Activated naive CD8-positive, alpha-beta T cell treated with anti-CD3 and anti-CD28 coated beads, Interleukin-2, amount 10 ng/mL, durations not matched to agents 7 days and 5 days (primary cell): ENCODE results near the gene LTF. TPM values are rescaled to one million over a fixed set of nuclear protein-coding genes. Genes with fewer than 3 reads are reported as not detected.

ENCODE experiments used
- ATAC-seq: fragments of 150-1000 bp; cut with Tn5 transposase; one replicate; pipeline ENCODE4 v1.10.0; 2021; ENCODE audit warnings: low read depth, moderate library complexity
- POLR2A ChIA-PET: fragments of 350-600 bp; sonication (Branson Sonifier 250); formaldehyde crosslinking; loops from one replicate; lab custom pipeline; 2021; ENCODE audit warnings: antibody characterized with exemption; lab: Charles Lee
- DNase-seq: peaks from one replicate; pipeline ENCODE4 v3.0.0; 2021
- H3K27ac Mint-ChIP-seq: one replicate; pipeline ENCODE4 v1.8.0; 2022; ENCODE audit warnings: mild to moderate bottlenecking, mixed read lengths
- H3K27me3 Mint-ChIP-seq: one replicate; pipeline ENCODE4 v1.8.0; 2022; ENCODE audit warnings: mild to moderate bottlenecking, moderate library complexity, mixed read lengths
- H3K36me3 Mint-ChIP-seq: one replicate; pipeline ENCODE4 v1.8.0; 2021; ENCODE audit warnings: mild to moderate bottlenecking, mixed read lengths
- H3K4me1 Mint-ChIP-seq: one replicate; pipeline ENCODE4 v1.8.0; 2021; ENCODE audit warnings: mixed read lengths
- H3K4me3 Mint-ChIP-seq: one replicate; pipeline ENCODE4 v1.8.0; 2022; ENCODE audit warnings: mild to moderate bottlenecking, moderate library complexity, mixed read lengths
- H3K9me3 Mint-ChIP-seq: one replicate; pipeline ENCODE4 v1.8.0; 2021; ENCODE audit warnings: mixed read lengths
- total RNA-seq, 2 experiments: library from RNA; stranded (reverse); gene quantifications; one replicate each; pipeline ENCODE4 v1.2.3, GENCODE V29; 2021

LTF gene
- total RNA-seq, 2 experiments from 2014 or later = not detected

DNA sequence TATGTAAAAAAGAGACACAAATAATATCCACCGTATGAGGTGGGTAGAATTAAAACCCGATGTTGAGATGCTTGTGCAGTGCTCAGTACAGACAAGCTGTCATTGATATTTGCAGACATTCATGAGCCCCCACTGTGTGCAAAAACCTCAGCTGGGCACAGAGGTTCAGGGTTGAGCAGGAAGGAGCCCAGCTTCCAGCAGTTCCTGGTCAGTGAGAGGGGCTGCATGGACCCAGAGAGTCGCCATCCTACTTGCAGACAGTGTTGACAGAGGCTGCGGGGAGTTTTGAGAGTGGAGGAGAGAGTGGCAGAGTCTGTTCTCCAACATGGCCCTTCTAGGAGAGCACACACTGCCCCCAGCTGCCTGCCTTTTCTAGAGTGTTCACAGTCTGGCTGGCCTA, 6.1 kb upstream of the LTF start:
- no peaks in the 10 kb centered on the region for H3K4me1 Mint-ChIP-seq
- ATAC-seq (peak; percentile 30), DNase-seq (no peak)
- peaks cover 57% of the 10 kb centered on the region for H3K27me3 Mint-ChIP-seq
- POLR2A ChIA-PET = no interaction called here
- H3K9me3 Mint-ChIP-seq = peaks cover 10% of the 10 kb centered on the region
- peaks cover 2% of the 10 kb centered on the region for H3K36me3 Mint-ChIP-seq
- H3K27ac Mint-ChIP-seq = no peak overlapping the region
- no peak overlapping the region for H3K4me3 Mint-ChIP-seq

DNA sequence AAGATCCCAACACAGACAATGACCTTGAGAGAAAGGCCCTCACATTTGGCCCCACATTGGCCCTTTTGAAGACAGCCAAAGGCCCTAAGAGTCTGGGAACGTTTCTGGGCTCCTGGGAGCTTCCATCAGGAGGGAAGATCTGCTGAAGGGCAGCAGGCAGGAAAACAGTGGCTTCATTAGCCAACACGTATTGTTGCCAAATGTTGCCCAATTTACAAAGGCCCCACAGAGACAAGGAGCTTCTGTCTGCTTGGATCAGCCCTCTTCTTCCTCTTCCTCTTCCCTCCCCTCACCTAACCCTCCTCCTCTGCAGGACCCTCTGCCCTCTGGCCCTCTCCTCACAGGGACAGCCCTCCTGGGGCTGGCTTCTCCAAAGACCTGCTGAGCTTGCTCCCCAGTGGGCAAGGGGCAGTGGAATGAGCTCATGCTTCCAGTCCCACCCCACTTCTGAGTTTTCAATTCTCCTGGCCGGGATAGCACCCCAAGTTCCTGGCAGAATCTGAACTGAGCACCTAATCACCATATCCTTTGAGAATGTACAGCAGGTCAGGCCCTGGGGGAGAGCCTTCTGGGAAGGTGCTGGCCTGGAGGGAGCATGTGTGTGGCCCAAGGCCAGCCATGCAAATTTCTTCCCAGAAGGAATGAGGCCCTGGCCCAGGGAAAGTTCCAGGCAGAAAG, 5.1 kb upstream of the LTF start:
- Mint-ChIP-seq H3K9me3 (peaks cover 6% of the 10 kb centered on the region), H3K36me3 (no peaks in the 10 kb centered on the region), H3K27me3 (peaks cover 57% of the 10 kb centered on the region), H3K4me1 (no peaks in the 10 kb centered on the region), H3K4me3 (no peak overlapping the region), H3K27ac (no peak overlapping the region)
- POLR2A ChIA-PET = no interaction called here
- no peak for DNase-seq
- no peak for ATAC-seq

DNA sequence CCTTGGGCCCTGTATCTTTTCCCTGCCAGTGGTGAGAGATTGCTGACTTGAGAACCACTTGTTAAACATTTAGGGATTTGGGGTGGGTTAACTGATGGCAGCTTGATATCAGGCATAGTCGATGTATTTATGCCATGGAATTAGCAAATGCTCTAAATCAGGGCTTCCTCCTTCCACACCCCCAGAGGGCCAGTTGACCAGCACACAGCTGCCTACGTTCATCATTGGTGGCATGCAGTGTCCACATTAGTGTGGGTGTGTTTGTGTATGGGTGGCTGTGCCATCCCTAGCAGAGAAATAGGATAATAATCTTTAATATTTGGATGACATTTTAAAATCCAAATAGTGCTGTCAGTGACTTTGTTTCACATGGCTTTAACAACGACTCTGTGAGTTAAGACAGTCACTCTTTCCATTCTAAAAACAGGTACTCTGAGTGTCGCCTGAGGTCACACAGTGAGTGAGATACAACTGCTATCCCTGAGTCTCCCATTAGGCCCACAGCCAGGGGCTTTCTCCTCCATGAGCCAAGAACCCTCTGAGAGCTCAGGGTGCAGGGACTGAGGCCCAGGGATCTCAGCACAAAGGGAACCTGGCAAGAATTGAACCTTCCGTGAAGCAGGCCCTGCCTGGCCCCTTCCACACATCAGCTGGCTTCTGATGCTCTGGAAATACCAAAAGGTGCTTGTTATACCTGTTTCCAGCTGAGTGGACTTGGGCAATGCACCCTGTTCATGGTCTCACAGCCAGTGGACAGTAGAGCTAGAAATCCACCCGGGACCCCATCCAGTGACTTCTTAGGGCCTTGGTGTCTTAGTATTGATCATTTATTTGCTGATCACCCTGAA, 4.3 kb upstream of the LTF start:
- Mint-ChIP-seq H3K4me1 (no peaks in the 10 kb centered on the region), H3K36me3 (no peaks in the 10 kb centered on the region), H3K4me3 (no peak overlapping the region), H3K27me3 (peaks cover 56% of the 10 kb centered on the region), H3K9me3 (peaks cover 2% of the 10 kb centered on the region), H3K27ac (no peak overlapping the region)
- ATAC-seq (no peak), DNase-seq (no peak)
- POLR2A ChIA-PET = no interaction called here

DNA sequence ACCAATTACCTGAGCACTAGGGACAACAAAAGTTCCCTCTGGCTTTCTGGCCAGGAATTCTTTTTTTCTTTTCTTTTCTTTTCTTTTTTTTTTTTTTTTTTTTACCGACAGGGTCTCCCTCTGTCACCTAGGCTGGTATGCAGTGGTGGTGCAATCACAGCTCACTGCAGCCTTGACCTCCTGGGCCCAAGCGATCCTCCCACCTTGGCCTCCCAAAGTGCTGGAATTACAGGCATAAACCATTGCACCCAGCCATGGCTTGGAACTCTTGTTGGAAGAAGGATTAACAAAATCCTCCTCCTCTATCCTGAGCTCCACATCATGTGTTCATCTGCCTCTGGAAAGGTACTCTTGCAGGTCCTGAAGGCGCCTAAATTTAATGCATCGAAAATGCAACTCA, 2.9 kb upstream of the LTF start:
- no peak for ATAC-seq
- Mint-ChIP-seq H3K27me3 (peaks cover 55% of the 10 kb centered on the region), H3K9me3 (no peaks in the 10 kb centered on the region), H3K36me3 (no peaks in the 10 kb centered on the region), H3K27ac (no peak overlapping the region), H3K4me1 (peaks cover 2% of the 10 kb centered on the region), H3K4me3 (no peak overlapping the region)
- POLR2A ChIA-PET = no interaction called here
- no peak for DNase-seq

DNA sequence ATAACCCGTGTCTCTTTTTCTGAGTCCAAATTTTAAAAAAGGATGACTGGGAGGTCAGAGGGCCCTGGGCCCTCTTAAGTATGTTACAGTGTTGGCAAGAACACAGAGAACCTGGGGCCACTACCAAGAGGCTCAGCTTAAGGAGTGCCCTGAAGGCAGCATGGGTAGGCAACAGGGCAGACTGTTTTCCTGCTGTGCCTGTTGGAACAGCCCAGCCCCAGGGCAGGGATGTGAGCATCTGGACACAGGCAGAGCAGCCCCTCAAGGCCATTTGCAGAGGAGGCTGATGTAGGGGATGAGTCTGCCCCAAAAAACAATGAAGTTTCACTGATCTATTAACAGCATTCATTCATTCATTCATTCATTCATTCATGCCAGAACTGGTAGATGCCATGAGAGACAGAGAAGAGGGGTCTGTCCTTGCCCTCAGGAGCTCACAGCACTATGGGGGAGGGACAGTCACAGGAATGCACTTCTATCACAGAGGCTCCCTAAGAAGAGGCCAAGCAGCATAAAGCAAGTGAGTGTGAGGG, 2.2 kb upstream of the LTF start:
- Mint-ChIP-seq H3K4me3 (no peak overlapping the region), H3K36me3 (no peaks in the 10 kb centered on the region), H3K27me3 (peaks cover 56% of the 10 kb centered on the region), H3K27ac (no peak overlapping the region), H3K4me1 (peaks cover 2% of the 10 kb centered on the region), H3K9me3 (no peaks in the 10 kb centered on the region)
- DNase-seq (no peak), ATAC-seq (no peak)
- POLR2A ChIA-PET = no interaction called here

DNA sequence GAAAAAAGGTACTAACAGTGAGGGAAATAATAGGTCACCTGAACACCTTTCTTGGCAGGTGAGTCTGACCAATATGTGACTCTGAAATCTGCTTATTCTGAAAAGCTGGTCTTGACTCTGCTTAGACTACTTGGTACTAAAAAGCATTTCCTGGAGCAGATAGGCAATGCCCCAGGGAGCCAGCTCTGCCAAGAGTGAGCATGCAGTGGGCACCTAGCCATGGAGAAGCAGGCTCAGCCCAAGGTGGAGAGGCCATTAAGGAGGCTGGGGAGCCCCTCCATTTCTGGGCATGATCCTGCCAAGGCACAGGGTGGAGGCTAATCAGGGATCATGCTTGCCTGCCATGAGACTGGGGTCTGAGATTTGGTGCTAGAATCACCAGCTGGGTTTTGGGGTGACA, 1.6 kb upstream of the LTF start:
- no peaks in the 10 kb centered on the region for H3K9me3 Mint-ChIP-seq
- no peak overlapping the region for H3K4me3 Mint-ChIP-seq
- ATAC-seq = no peak
- H3K36me3 Mint-ChIP-seq = no peaks in the 10 kb centered on the region
- DNase-seq = no peak
- H3K27me3 Mint-ChIP-seq = peaks cover 61% of the 10 kb centered on the region
- POLR2A ChIA-PET = no interaction called here
- H3K4me1 Mint-ChIP-seq = peaks cover 2% of the 10 kb centered on the region
- H3K27ac Mint-ChIP-seq = no peak overlapping the region

DNA sequence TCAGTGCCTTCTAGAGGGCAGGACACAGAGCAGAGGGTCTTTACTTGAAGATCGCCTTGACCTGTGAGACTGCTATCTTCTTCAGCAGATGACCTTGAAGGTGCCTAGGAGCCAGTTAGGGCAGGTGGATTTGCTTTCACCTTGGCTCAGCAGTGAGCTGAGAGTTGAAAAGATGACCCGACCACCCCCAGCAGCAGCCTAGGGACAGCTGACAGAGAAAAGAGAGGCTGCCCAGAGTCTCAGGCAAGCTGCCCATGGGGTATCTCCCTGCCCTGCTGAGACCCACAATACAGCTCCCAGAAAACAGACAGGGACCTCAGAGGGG, 453 bp upstream of the LTF start:
- no peaks in the 10 kb centered on the region for H3K36me3 Mint-ChIP-seq
- ATAC-seq (no peak), DNase-seq (no peak)
- H3K9me3 Mint-ChIP-seq = no peaks in the 10 kb centered on the region
- H3K4me1 Mint-ChIP-seq = peaks cover 2% of the 10 kb centered on the region
- H3K4me3 Mint-ChIP-seq = no peak overlapping the region
- POLR2A ChIA-PET = no interaction called here
- no peak overlapping the region for H3K27ac Mint-ChIP-seq
- peaks cover 65% of the 10 kb centered on the region for H3K27me3 Mint-ChIP-seq

DNA sequence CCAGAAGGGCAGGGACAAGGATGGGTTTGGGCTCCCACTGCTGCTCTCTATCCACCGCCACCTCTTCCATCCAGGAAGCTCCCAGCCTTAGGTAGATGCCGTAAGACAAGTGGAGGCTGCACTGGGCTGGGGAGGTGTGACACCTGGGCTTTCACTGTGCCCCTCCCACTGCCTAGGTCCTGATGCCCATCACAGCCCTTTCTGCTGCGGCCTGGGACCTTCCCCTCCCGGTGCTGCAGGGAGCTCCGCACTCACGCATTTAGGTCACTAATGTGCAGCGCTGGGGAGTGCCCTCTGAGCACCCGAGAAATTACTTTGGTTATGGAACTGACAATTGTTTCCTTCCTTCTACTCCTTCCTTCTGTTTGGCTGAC, 850 bp downstream of the LTF start:
- Mint-ChIP-seq H3K36me3 (no peaks in the 10 kb centered on the region), H3K4me1 (peaks cover 2% of the 10 kb centered on the region), H3K27me3 (peaks cover 76% of the 10 kb centered on the region), H3K27ac (no peak overlapping the region), H3K9me3 (no peaks in the 10 kb centered on the region), H3K4me3 (no peak overlapping the region)
- DNase-seq = no peak
- POLR2A ChIA-PET = no interaction called here
- ATAC-seq = no peak

DNA sequence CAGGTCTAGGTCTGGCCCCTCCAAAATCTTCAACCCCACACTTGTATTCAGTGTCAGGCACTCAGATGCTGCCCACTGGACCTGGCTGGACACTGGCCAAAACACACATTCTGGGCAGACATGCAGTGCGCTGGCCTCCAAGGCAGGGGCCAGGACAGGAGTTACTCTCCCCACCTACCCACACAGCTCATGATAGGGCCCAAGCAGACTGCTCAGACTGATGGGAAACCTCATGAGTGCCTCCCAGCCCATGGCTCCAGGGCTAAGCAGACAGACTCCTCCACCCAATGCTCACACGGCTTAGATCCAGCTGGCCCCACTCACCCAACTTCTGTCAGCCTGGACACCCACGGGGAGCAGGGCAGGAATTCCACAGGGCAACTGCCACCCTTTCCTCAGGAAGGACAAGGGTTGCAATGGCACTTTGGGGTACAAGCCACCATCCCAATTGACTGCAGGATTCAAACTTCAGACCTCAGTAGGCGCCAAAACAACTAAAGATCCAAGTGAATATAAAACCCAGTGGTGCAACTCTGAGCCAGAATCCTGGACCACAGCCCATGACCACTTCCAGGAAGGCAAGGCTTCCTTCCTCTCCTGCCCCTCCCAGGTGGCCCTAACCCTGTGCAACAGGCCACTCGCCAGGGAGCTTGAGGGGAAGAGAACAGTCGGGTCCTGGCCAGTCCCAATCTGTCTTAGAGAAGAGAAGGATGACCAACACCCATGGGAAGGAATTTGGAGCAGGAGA, 1.4 kb downstream of the LTF start:
- H3K27ac Mint-ChIP-seq = no peak overlapping the region
- no peaks in the 10 kb centered on the region for H3K9me3 Mint-ChIP-seq
- peaks cover 2% of the 10 kb centered on the region for H3K4me1 Mint-ChIP-seq
- DNase-seq = no peak
- no peak for ATAC-seq
- no peak overlapping the region for H3K4me3 Mint-ChIP-seq
- H3K27me3 Mint-ChIP-seq = peaks cover 77% of the 10 kb centered on the region
- POLR2A ChIA-PET = no interaction called here
- no peaks in the 10 kb centered on the region for H3K36me3 Mint-ChIP-seq

DNA sequence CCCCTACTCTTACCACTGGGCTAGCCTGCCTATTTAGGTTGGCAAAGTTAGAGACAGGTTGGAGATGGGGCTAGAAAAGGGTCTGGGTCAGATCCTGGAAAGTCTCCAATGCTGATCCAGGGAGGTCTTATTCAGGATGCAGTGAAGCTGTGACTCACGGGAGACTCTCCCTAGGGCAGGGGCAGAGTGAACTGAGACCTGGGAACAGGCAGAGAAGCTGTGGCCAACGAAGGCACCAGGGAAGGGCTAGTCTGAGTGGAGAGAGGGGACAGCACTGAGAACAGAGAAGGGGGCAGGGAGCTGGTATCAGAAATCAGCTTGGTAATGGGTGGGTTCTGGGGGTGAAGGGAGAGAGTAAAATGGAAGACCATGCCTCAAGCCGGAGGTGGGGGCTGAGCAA, 2.2 kb downstream of the LTF start:
- no peak overlapping the region for H3K4me3 Mint-ChIP-seq
- DNase-seq (no peak), ATAC-seq (no peak)
- no peaks in the 10 kb centered on the region for H3K36me3 Mint-ChIP-seq
- H3K27me3 Mint-ChIP-seq = peaks cover 80% of the 10 kb centered on the region
- H3K9me3 Mint-ChIP-seq = no peaks in the 10 kb centered on the region
- POLR2A ChIA-PET = no interaction called here
- H3K27ac Mint-ChIP-seq = no peak overlapping the region
- H3K4me1 Mint-ChIP-seq = peaks cover 2% of the 10 kb centered on the region

DNA sequence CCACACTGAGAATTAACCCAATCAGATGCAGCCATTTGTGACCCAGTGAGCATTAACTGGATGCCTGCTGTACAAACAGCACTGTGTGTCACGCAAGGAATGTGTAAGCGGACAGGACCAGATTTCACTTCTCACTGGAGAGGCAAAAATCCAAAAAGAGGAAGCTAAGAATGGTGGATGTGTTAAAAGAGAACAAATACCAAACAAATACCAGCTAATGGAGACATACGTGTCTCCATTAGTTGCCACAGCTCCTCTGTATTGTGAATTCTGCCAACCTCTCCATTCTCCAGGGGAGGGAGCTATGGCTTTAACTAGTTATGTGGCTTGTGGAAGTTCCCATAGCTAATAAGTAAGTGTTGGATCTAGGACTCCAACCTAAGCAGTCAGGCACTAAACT, 2.6 kb downstream of the LTF start:
- ATAC-seq (no peak), DNase-seq (no peak)
- H3K4me1 Mint-ChIP-seq = peaks cover 2% of the 10 kb centered on the region
- H3K4me3 Mint-ChIP-seq = no peak overlapping the region
- POLR2A ChIA-PET = no interaction called here
- H3K9me3 Mint-ChIP-seq = no peaks in the 10 kb centered on the region
- H3K27ac Mint-ChIP-seq = no peak overlapping the region
- H3K36me3 Mint-ChIP-seq = no peaks in the 10 kb centered on the region
- peaks cover 77% of the 10 kb centered on the region for H3K27me3 Mint-ChIP-seq

DNA sequence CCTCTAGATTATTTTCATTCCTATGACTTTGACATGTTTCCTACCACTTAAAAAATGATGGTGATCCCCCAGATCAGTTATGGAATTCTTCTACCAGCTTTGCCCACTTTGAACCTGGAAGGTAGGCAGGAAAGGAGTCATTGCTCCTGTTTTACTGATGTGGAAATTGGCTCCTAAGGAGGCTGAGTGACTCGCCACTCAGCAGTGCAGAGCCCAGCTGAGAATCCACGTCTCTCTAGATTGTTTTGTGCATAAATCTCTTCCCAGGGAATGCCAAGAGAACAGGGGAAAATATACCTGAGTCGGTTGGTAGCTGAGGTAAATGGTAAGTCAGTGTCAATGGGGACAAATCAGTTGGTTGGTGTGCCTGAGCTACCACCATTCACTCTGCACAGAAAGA, 4.7 kb downstream of the LTF start:
- DNase-seq = no peak
- ATAC-seq = no peak
- no peaks in the 10 kb centered on the region for H3K36me3 Mint-ChIP-seq
- H3K4me3 Mint-ChIP-seq = no peak overlapping the region
- H3K27ac Mint-ChIP-seq = no peak overlapping the region
- peaks cover 2% of the 10 kb centered on the region for H3K4me1 Mint-ChIP-seq
- H3K9me3 Mint-ChIP-seq = no peaks in the 10 kb centered on the region
- POLR2A ChIA-PET = no interaction called here
- H3K27me3 Mint-ChIP-seq = peaks cover 58% of the 10 kb centered on the region

DNA sequence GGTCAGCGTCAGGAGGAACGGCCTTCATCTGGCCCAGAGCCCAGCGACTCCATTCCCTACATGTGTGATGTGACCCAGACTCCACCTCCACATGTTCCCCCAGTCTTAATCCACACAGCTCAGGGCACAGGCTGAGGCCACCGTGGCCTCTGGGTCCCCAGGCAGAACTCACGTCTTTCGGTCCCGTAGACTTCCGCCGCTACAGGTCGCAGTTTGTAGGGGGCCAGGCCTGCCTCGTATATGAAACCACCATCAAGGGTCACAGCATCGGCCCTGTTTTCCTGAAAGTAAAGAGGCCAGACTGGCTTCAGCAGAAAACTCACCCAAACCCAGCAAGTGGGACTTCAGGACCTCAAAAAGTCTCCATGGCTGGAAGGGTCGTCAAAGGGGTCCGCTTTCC, 8.6 kb downstream of the LTF start:
- ATAC-seq = no peak
- Mint-ChIP-seq H3K27me3 (peaks cover 42% of the 10 kb centered on the region), H3K4me1 (no peaks in the 10 kb centered on the region)

More for the DNA sequence above, 8.6 kb downstream of the LTF start:
- POLR2A ChIA-PET = no interaction called here
- H3K36me3 Mint-ChIP-seq = no peaks in the 10 kb centered on the region
- no peaks in the 10 kb centered on the region for H3K9me3 Mint-ChIP-seq
- H3K27ac Mint-ChIP-seq = no peak overlapping the region
- no peak overlapping the region for H3K4me3 Mint-ChIP-seq
- DNase-seq = no peak
